HG03196 (cell line): ENCODE measurements around the gene GALNT12.

ENCODE experiments used
- ATAC-seq: cut with Tn5 transposase; IDR thresholded peaks from one replicate; pipeline ENCODE4 v1.9.1; 2021; ENCODE audit not compliant: unreplicated experiment

Gene GALNT12

DNA sequence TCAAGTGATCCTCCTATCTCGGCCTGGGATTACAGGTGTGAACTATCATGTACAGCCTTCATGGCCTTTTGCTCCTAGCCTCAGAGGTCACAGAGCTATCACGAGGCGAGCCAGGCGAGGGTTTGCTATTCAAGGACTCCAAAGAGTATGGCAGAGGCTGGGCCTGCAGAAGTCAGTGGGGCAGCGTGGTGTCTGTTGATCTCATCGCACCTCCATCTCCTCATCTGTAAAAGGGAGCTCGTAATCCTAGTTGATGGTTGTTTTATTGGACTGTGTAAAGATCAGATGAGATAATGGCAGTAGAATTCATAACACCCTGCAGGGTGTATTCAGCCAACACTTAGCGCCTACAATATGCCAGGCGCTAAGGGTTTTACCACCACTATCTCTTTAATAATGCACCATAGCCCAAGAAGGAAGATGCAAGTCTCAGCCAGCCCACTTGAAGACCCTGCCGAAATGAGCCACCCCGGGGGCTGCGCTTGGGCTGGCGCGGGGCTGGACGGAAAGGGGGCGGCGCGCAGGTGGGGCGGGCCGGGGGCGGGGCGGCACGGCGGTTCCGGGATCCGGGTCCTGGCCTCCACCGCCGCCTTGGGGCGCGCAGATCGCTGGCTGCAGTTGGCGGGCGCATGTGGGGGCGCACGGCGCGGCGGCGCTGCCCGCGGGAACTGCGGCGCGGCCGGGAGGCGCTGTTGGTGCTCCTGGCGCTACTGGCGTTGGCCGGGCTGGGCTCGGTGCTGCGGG is at the start of gene GALNT12:
Gene GALNT12, plus strand, starts transcription at position 601 of the 744 bp plus-strand sequence. Its CDS starts 29 bp downstream, at position 630.
- ATAC-seq: no peak

DNA sequence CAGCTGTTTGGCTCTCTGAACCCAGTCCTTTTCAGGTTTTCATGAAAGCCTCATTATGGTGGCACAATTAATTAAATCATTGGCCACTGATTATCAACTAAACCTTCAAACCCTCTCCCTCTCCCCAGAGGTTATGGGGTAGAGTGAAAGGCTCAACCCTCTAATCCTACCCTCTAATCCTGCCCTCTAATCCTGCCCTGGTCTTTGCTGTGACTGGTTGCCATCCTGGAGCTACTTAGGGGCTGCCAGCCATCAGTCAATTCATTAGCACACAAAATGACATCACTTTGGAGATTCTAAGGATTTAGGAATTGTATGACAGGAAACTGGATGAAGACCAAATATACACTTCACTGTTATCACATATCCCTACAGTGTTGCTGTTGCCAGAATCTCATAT is 47.2 kb upstream of the GALNT12 start:
- ATAC-seq: no peak

- ATAC-seq: no peak
Measured at GRCh38 chr9:98763986-98764745, 43.3 kb upstream of the GALNT12 start.

DNA sequence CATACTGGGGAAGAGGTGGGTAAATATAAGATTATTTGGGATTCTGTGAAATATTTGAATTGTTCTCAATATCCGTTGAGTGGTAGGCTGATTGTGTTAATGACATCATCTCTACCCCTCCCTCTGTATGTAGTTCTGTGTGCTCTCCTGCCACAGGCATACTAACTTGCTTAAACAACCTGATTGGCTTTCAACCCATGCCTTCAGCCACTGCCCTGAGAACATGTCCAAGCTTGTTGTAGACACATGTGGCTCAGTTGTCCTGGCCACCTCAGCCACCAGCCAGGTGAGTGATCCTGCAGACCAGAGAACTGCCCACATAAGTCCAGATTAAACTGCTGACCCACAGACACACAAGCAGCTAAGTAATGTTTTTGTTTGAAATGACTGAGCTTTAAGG is 42.2 kb upstream of the GALNT12 start:
- ATAC-seq: no peak

GRCh38 chr9:98766586-98766985 is 40.9 kb upstream of the GALNT12 start:
- no peak for ATAC-seq

GRCh38 chr9:98767196-98767595 is 40.3 kb upstream of the GALNT12 start:
- no peak for ATAC-seq

- ATAC-seq: no peak
Measured at GRCh38 chr9:98767915-98768314, 39.6 kb upstream of the GALNT12 start.

GRCh38 chr9:98768344-98768743 is 39.1 kb upstream of the GALNT12 start:
- no peak for ATAC-seq

GRCh38 chr9:98770717-98771116 is 36.8 kb upstream of the GALNT12 start:
- ATAC-seq: no peak

DNA sequence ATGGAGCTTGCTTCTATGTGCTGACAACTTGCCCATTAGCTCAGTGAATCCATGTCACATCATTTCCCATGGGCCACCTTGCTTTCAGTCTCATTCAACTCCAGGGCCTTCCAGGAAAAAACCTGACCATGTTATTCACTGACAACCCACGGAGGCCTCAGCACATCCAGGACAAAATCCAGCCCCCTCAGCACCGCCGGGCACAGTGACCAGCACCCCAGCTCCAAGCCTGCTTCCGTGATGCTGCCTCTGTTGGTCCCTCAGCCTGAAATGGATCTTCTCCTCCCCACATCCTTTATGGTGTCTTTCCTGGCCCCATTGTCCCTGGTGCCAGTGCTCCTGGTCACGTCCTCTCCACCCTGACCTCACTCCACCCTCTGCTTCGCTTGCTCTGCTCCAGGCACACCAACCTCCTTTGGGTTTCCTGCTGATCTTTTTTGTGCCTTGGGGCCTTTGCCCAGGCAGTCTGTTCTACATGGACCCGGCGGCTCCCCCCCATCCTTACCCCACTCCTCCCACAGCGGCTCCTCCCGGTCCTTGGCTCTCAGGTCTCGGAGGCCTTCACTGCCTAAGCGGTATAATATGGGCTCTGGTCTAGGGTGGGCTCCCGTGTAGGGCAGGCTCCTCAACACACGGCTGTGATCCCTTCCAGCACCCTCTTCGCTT is 36.1 kb upstream of the GALNT12 start:
- ATAC-seq: no peak

GRCh38 chr9:98772364-98773155 is 34.9 kb upstream of the GALNT12 start:
- ATAC-seq: no peak

- no peak for ATAC-seq
Measured at GRCh38 chr9:98773721-98774120, 33.7 kb upstream of the GALNT12 start.

GRCh38 chr9:98774746-98775145 is 32.7 kb upstream of the GALNT12 start:
- no peak for ATAC-seq

GRCh38 chr9:98775831-98776441 is 31.5 kb upstream of the GALNT12 start:
- no peak for ATAC-seq

DNA sequence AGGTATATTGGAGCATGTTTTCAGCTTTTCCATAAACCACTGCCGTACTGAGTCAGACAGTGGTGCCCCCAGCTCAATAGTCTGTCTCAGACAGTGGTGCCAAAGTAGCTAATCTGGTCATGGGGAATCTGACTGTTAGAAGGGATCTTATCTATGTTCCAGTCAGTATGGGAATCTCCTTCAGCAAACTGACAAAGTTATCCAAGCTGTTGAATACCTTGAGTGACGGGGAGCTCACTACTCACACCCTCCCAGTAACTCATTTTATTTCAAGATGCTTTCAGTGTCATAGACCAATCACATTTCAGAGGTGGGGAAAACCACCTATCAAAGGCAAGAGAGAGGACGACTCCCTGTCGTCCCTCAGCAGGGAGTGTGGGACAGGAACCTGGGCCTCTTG is 29.9 kb upstream of the GALNT12 start:
- ATAC-seq: no peak

- ATAC-seq: no peak
Measured at GRCh38 chr9:98778251-98778650, 29.2 kb upstream of the GALNT12 start.

DNA sequence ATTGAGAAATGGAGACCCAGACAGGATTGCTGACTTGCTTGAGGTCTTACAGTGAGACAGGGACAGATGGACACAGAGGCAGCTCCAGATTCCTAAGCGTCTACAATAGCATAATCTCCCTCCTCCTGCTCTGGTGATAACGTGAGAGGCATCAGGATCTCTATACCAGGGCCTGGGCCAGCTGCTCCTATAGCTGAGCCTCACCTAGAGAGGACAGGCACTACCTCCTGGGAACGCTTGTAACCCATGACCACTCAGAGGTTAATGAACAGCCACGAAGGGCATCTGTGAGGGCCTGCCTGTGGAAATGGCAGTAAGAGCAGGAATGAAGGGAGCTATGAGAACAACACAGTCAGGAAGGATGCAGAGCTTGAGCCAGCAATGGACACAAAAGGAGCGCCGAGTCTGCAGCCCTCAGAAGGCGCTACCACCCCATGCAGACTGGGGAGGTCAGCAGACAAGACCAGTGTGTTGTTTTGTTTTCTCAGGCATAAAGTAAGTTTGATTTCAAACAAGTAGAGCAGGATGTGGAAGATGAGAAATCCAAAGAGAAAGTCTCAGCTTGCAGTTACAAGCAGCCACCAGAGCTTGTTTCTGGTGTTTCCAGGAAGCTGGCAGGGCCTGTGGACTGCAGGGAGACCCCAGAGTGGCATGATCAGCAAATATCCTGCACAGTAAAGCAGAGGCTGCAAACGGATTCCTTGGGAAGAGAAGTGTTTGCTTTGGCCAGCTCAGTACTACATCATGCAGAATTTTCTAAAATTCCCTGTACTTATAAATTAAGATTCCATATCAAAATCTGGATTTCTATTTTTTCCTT is 28.5 kb upstream of the GALNT12 start:
- no peak for ATAC-seq

- ATAC-seq: no peak
Measured at GRCh38 chr9:98780059-98780749, 27.3 kb upstream of the GALNT12 start.
